Panc1 (cell line): ENCODE measurements around the gene ZCCHC13.

Experiments used
- POLR2AphosphoS5 ChIP-seq: IDR thresholded peaks from 2 replicates; pipeline ENCODE4 v1.6.1; 2012; ENCODE audit warnings: mild to moderate bottlenecking, low read depth, low read length, moderate library complexity
- SIN3A ChIP-seq: IDR thresholded peaks from 2 replicates; pipeline ENCODE4 v1.6.1; 2012; ENCODE audit warnings: low read depth, mild to moderate bottlenecking, low read length, moderate library complexity, borderline replicate concordance; ENCODE audit not compliant: insufficient read depth
- TF ChIP-seq, protein P1 (sequence below): fragments of 450-650 bp; IDR thresholded peaks from 2 replicates; pipeline ENCODE4 v1.5.1; 2017; ENCODE audit warnings: mild to moderate bottlenecking
- TF ChIP-seq, protein P2 (sequence below), 2 experiments: IDR thresholded peaks; 2 replicates each; pipeline ENCODE4 v1.6.1; 2011 to 2012; ENCODE audit warnings: low read depth in 2 of 2, control low read depth in 1 of 2, low read length in 1 of 2, mild to moderate bottlenecking in 1 of 2, moderate library complexity in 1 of 2; ENCODE audit not compliant: insufficient read depth in 1 of 2

GRCh38 chrX:74262452-74263209 lies 41.3 kb upstream of the ZCCHC13 start:
- TF ChIP-seq, protein P1, sequence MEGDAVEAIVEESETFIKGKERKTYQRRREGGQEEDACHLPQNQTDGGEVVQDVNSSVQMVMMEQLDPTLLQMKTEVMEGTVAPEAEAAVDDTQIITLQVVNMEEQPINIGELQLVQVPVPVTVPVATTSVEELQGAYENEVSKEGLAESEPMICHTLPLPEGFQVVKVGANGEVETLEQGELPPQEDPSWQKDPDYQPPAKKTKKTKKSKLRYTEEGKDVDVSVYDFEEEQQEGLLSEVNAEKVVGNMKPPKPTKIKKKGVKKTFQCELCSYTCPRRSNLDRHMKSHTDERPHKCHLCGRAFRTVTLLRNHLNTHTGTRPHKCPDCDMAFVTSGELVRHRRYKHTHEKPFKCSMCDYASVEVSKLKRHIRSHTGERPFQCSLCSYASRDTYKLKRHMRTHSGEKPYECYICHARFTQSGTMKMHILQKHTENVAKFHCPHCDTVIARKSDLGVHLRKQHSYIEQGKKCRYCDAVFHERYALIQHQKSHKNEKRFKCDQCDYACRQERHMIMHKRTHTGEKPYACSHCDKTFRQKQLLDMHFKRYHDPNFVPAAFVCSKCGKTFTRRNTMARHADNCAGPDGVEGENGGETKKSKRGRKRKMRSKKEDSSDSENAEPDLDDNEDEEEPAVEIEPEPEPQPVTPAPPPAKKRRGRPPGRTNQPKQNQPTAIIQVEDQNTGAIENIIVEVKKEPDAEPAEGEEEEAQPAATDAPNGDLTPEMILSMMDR = no peak
- TF ChIP-seq POLR2AphosphoS5 = no peak
- TF ChIP-seq, protein P2, sequence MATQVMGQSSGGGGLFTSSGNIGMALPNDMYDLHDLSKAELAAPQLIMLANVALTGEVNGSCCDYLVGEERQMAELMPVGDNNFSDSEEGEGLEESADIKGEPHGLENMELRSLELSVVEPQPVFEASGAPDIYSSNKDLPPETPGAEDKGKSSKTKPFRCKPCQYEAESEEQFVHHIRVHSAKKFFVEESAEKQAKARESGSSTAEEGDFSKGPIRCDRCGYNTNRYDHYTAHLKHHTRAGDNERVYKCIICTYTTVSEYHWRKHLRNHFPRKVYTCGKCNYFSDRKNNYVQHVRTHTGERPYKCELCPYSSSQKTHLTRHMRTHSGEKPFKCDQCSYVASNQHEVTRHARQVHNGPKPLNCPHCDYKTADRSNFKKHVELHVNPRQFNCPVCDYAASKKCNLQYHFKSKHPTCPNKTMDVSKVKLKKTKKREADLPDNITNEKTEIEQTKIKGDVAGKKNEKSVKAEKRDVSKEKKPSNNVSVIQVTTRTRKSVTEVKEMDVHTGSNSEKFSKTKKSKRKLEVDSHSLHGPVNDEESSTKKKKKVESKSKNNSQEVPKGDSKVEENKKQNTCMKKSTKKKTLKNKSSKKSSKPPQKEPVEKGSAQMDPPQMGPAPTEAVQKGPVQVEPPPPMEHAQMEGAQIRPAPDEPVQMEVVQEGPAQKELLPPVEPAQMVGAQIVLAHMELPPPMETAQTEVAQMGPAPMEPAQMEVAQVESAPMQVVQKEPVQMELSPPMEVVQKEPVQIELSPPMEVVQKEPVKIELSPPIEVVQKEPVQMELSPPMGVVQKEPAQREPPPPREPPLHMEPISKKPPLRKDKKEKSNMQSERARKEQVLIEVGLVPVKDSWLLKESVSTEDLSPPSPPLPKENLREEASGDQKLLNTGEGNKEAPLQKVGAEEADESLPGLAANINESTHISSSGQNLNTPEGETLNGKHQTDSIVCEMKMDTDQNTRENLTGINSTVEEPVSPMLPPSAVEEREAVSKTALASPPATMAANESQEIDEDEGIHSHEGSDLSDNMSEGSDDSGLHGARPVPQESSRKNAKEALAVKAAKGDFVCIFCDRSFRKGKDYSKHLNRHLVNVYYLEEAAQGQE (IDR thresholded peaks at IDR 0.05; ENCODE audit: insufficient read depth in 1 of 2, low read depth in 2 of 2, low read length in 1 of 2) = no peak
- TF ChIP-seq SIN3A = no peak
